Subcutaneous abdominal adipose tissue (tissue), 5 donors: Measurements from ENCODE around the gene EPB42.

ENCODE experiments used
- H3K27ac ChIP-seq: one replicate; pipeline ENCODE4 v1.7.0; 2013; ENCODE audit warnings: low read depth, mild to moderate bottlenecking, inconsistent platforms, low read length, moderate library complexity
- H3K27me3 ChIP-seq, 5 donors: one replicate each; pipeline ENCODE4 v1.7.0; 2013; ENCODE audit warnings: low read length in 5 of 5, inconsistent platforms in 1 of 5; ENCODE audit not compliant: control insufficient read depth in 5 of 5, insufficient read depth in 4 of 5
- H3K36me3 ChIP-seq, 5 donors: one replicate each; pipeline ENCODE4 v1.7.0; 2013; ENCODE audit warnings: low read length in 5 of 5; ENCODE audit not compliant: control insufficient read depth in 5 of 5, insufficient read depth in 5 of 5
- H3K4me1 ChIP-seq, 5 donors: one replicate each; pipeline ENCODE4 v1.7.0; 2013; ENCODE audit warnings: low read length in 5 of 5, mild to moderate bottlenecking in 3 of 5, moderate library complexity in 1 of 5; ENCODE audit not compliant: control insufficient read depth in 5 of 5, insufficient read depth in 5 of 5
- H3K4me3 ChIP-seq, 5 donors: one replicate each; pipeline ENCODE4 v1.7.0; 2013; ENCODE audit warnings: low read length in 5 of 5, low read depth in 1 of 5
- H3K9ac ChIP-seq, 5 donors: one replicate each; pipeline ENCODE4 v1.7.0; 2013; ENCODE audit warnings: low read length in 5 of 5, mild to moderate bottlenecking in 4 of 5, moderate library complexity in 3 of 5
- H3K9me3 ChIP-seq, 5 donors: one replicate each; pipeline ENCODE4 v1.7.0; 2013; ENCODE audit warnings: low read length in 5 of 5; ENCODE audit not compliant: control insufficient read depth in 5 of 5
- donor health status: healthy.
- donor health status: healthy.
- donor health status: healthy.
- donor health status: healthy.
- donor health status: healthy.

Gene EPB42

DNA sequence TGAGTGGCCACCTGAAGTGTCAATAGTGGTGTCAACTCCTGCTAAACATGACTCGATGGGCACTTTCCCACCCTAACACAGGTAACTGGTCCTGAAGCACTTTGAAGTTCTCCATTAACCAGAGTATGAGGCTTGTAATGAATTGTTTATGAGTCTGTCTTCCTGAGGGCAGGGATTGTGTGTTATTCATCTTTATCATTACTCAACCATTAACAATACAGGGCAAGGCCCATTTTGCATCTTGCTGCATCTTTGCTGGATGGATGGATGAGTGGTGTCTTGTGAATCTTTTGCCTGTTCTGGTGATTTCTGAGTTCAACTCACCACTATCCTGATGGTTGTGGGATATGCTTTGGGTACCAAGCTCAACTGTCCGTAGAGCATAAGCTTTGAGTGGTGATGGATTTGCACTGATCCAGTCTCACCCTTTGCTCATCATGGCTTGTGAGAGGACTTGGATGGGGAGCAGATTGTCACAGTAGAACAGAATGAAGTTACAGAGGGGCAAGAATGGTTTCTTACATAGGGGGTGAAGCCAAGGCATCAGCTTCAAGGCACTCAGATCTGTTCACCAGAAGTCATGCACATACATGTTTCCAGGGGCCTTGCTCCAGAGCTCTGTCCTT is 22.3 kb upstream of the EPB42 start:
- Histone ChIP-seq H3K9ac (no peak overlapping the region), H3K4me1 (peaks cover 0 to 32% (median 13%) of the 10 kb centered on the region in 5 donors), H3K27me3 (no peaks in the 10 kb centered on the region), H3K36me3 (no peaks in the 10 kb centered on the region), H3K4me3 (no peak overlapping the region), H3K9me3 (no peaks in the 10 kb centered on the region), H3K27ac (no peak overlapping the region)

DNA sequence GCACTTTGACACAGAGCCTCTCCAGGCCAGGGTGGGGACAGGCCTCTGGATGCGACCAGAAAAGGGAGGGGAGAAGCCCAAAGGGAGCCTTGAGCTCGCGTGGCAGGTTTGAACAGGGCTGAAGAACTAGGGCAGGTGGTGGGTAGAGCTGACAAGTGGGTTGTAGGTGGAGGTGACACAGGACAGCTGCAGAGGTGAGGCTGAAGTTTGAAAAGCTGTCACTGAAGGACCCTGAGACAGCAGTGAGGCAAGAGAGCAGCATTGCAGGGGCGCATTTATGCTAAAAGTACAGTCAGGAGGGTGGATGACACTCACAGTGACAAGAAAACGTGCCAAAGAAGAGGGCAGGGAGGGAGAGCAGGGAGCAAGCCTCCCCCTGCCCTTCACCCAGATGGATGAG is 21.8 kb upstream of the EPB42 start:
- H3K36me3 ChIP-seq, result no peaks in the 10 kb centered on the region
- peaks cover 0 to 33% (median 17%) of the 10 kb centered on the region in 5 donors for H3K4me1 ChIP-seq
- H3K27me3 ChIP-seq, result no peaks in the 10 kb centered on the region
- no peak overlapping the region for H3K27ac ChIP-seq
- H3K9ac ChIP-seq, result peak overlapping the region in 1 of 5 donors; percentile 9
- no peak overlapping the region for H3K4me3 ChIP-seq
- no peaks in the 10 kb centered on the region for H3K9me3 ChIP-seq

DNA sequence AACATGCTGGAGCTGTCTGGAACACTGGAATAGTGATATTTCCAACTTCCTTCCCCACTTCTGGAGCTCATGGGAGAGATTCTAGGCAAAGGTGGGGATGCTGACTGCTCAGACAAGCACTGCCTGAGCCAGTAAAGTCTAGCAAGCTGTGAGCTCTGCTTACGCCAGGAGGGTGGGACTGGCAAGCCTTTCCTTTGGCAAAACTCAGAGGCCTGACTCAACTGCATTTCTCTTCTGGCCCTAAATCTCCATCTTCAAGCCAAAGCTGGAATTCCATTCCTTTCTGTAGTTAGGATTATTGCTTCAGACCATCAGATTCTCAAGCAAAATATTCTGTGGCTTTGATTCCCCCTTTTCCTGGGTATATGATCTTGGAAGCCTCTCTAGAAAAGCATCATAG is 20.3 kb upstream of the EPB42 start:
- Histone ChIP-seq H3K27me3 (no peaks in the 10 kb centered on the region), H3K4me3 (no peak overlapping the region), H3K9me3 (no peaks in the 10 kb centered on the region), H3K27ac (no peak overlapping the region), H3K36me3 (no peaks in the 10 kb centered on the region), H3K9ac (peak overlapping the region in 1 of 5 donors; percentile 9), H3K4me1 (peaks cover 0 to 33% (median 17%) of the 10 kb centered on the region in 5 donors)

- H3K4me3 ChIP-seq, result no peak overlapping the region
- peaks cover 0 to 33% (median 17%) of the 10 kb centered on the region in 5 donors for H3K4me1 ChIP-seq
- no peaks in the 10 kb centered on the region for H3K9me3 ChIP-seq
- H3K36me3 ChIP-seq, result no peaks in the 10 kb centered on the region
- H3K27me3 ChIP-seq, result no peaks in the 10 kb centered on the region
- no peak overlapping the region for H3K9ac ChIP-seq
- H3K27ac ChIP-seq, result no peak overlapping the region
These were observed 19.1 kb upstream of the EPB42 start for GRCh38 chr15:43239732-43240491.

GRCh38 chr15:43238671-43239131 is 17.9 kb upstream of the EPB42 start:
- no peaks in the 10 kb centered on the region for H3K36me3 ChIP-seq
- H3K27me3 ChIP-seq, result no peaks in the 10 kb centered on the region
- no peak overlapping the region for H3K9ac ChIP-seq
- peaks cover 0 to 33% (median 17%) of the 10 kb centered on the region in 5 donors for H3K4me1 ChIP-seq
- H3K27ac ChIP-seq, result no peak overlapping the region
- no peak overlapping the region for H3K4me3 ChIP-seq
- H3K9me3 ChIP-seq, result no peaks in the 10 kb centered on the region

DNA sequence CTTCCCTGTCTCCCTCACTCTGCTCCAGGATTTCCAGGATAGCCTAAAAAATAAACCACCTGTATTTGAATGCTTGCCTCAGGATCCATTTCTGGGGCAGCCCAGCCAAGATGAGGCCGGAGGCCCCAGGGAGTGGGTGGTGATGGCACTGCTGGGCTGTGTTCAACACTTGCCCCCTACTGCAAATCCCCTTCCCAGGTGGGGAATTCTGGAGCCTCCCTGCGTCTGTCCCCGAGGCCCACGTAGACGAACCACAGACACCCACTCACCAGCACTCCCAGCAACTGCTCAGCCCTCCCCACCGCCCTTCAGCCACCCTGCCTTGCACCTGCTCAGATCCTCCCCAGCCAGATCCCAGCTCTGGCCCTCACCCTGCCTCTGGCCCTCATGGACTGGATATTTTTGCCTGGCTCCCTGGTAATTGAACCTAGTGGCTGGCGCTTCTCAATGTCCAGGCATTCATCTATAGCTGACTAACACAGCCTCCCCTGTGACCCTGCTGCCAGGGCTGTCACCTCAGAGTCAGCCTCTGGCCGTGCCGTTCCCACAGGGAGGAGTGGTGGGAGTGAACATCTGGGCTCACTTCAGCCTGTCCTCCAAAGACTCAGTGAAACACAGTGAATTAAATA is 17.1 kb upstream of the EPB42 start:
- Histone ChIP-seq H3K27ac (no peak overlapping the region), H3K4me3 (no peak overlapping the region), H3K36me3 (no peaks in the 10 kb centered on the region), H3K4me1 (peaks cover 0 to 33% (median 20%) of the 10 kb centered on the region in 5 donors), H3K9ac (no peak overlapping the region), H3K27me3 (no peaks in the 10 kb centered on the region), H3K9me3 (no peaks in the 10 kb centered on the region)

DNA sequence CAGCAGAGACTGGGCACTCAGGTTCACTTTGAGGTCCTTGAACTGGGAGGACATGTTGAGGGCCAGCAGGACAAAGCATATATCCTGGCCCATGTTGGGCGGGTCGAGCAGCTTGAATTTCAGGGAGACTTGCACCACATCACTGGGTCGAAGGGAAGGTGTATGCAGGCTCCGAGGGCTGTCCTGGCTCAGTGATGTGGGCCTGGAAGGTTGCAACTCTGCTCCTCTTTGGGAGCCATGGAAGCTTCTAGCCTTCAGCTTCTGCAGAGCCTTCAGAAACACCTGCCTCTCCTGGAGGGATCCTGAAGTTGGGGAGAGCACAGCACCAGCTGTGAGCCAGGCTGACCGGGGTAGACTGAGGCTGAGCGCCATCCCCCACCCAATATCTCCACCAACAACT is 14.7 kb upstream of the EPB42 start:
- H3K36me3 ChIP-seq, result no peaks in the 10 kb centered on the region
- H3K27me3 ChIP-seq, result no peaks in the 10 kb centered on the region
- peaks cover 0 to 34% (median 26%) of the 10 kb centered on the region in 5 donors for H3K4me1 ChIP-seq
- H3K9me3 ChIP-seq, result no peaks in the 10 kb centered on the region
- H3K4me3 ChIP-seq, result no peak overlapping the region
- no peak overlapping the region for H3K27ac ChIP-seq
- no peak overlapping the region for H3K9ac ChIP-seq

DNA sequence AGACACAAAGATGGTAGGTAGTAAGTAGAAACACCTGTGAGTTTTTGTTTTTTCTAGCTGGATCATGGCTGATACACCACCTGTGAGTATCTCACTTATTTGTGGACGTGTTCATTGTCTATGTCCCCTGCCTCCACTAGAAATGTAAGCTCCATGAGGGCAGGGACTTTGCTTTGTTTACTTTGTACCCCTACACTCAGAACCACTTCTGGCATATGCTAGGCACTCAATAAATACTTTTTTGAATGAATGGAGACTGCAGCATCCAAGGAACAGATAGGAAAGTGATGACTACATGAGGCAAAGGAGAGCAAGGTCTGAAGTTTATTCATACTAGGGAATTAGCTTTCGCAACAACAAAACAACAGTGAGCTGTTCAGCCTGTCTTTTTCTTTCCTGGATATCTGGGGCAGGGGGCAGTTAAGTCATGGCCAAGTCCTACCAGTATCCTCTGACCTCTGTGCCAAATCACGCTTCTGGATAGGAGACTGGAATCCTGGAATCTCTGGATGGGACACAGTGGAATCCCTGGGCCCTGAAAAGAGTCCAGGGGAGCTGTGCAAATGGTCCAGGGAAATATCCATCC is 11.6 kb upstream of the EPB42 start:
- Histone ChIP-seq H3K9ac (peak overlapping the region in 1 of 5 donors; percentile 27), H3K27me3 (no peaks in the 10 kb centered on the region), H3K36me3 (no peaks in the 10 kb centered on the region), H3K4me1 (peaks cover 0 to 40% (median 29%) of the 10 kb centered on the region in 5 donors), H3K27ac (no peak overlapping the region), H3K9me3 (no peaks in the 10 kb centered on the region), H3K4me3 (no peak overlapping the region)

- no peaks in the 10 kb centered on the region for H3K9me3 ChIP-seq
- H3K4me1 ChIP-seq, result peaks cover 0 to 40% (median 29%) of the 10 kb centered on the region in 5 donors
- H3K36me3 ChIP-seq, result no peaks in the 10 kb centered on the region
- peak overlapping the region; percentile 86 for H3K27ac ChIP-seq
- H3K9ac ChIP-seq, result peak overlapping the region in 2 of 5 donors; percentile 15 to 56
- H3K4me3 ChIP-seq, result no peak overlapping the region
- no peaks in the 10 kb centered on the region for H3K27me3 ChIP-seq
These were observed 9.9 kb upstream of the EPB42 start for GRCh38 chr15:43230640-43231115.
